NCI-H1092 treated with DMSO at 0.1 percent for 48 hours (cell line): ENCODE measurements around the gene SLCO1A2.
A peak's percentile ranks its signal among the peaks of the same experiment; 100 is the strongest.

ENCODE experiments used
- DNase-seq: peaks from one replicate; lab custom pipeline; 2025; lab: John Stamatoyannopoulos, UW

SLCO1A2 gene

GRCh38 chr12:21330682-21331253 lies 3.9 kb downstream of the SLCO1A2 start:
- no peak for DNase-seq

GRCh38 chr12:21328578-21328977 lies 6.1 kb downstream of the SLCO1A2 start:
- DNase-seq: no peak

DNA sequence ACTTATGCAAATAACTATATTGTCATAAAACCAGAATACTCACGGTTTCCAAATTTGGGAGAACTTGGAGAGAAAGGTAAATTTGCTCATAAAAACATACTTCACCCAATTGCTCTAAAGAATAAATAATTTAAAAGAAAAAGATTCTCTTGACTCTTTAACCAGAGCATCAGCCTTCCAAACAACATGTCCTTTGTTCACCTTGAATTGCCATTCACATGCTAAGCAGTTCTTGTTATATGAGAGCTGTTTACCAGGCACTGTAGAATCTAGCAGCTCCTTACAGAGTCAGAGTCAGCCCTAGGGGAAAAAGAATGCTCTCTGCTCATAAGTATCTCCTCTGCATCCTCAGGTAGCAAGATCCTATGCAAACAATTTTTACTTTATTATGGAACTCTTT lies 10.2 kb downstream of the SLCO1A2 start:
- DNase-seq: no peak

GRCh38 chr12:21323736-21324135 lies 11.0 kb downstream of the SLCO1A2 start:
- no peak for DNase-seq

DNA sequence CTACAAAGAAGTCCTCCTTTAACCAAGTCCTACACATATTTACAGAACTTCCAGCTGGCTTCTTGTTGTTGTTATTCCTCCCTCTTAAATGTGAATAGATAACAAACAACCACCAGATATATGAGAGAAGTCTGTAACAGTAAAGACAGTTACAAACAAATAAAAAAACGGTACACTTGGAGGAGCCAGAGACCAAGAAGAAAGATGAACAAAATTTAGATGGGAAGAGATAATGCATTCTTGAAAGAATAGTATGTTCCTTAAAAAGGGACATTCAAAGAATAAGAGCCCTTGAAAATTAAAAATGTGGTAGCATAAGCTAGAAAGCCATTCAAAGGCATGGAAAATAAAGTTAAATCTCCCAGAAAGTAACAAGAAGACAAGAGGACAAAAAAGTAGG lies 25.9 kb downstream of the SLCO1A2 start:
- DNase-seq: no peak

DNA sequence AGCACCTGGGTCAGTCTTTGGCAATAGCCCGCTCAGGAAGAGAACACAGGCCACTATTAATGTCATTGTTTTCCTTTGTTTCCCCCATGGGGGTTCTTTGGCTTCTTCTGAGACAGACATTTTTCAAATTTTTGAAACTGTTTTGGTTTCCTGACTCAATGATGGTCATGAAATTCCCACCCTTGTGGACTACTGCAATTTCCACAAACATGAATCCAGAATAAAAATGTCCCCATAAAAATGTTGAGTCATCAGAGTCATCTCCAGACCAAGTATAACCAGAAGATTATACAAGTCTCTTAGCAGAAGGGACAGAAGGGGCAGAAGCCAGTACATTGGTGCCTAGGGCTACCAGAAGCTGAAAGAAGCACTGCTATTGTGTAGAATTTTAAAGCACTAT lies 29.1 kb downstream of the SLCO1A2 start:
- DNase-seq: no peak

DNA sequence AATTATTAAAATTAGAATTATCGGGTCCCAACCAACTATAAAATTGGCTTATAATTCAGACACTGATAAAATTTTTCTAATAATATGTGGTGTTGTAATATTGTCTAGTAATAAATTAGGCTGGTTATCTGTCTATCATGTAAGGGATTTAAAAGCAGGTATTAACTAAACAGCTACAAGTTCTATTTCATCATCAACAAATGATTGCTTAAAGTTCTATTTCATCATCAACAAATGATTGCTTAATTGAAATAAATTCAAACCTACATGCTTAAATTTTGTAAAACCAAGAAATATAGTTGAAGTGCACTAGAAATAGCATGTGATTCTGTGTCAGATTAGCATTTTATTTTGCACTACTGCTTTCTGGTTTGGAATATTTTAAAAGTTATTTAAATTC lies 34.1 kb downstream of the SLCO1A2 start:
- no peak for DNase-seq

- DNase-seq: no peak
These were observed 37.8 kb downstream of the SLCO1A2 start for GRCh38 chr12:21296751-21297406.

- DNase-seq: no peak
These were observed 38.4 kb downstream of the SLCO1A2 start for GRCh38 chr12:21296348-21296747.

- DNase-seq: no peak
These were observed 40.5 kb downstream of the SLCO1A2 start for GRCh38 chr12:21294176-21294575.

DNA sequence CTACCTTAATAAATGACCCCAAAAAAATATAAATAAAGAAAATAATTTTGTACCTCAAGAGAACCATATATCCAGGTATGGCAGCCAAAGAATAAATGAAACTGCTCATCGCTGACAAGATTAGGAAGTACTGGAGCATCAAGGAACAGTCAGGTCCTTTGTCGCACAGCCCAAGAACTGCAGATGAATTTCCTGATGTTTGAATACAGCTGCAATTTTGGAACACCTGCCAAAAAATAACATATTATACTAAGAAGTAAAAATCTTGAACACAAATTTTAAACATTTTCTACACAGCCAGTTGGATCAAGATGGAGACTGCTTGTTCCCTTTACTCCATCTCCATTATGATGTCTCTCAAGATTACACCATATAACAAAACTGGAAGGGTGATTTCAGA lies 42.6 kb downstream of the SLCO1A2 start:
- DNase-seq: no peak

- DNase-seq: no peak
These were observed 45.0 kb downstream of the SLCO1A2 start for GRCh38 chr12:21289698-21290097.

DNA sequence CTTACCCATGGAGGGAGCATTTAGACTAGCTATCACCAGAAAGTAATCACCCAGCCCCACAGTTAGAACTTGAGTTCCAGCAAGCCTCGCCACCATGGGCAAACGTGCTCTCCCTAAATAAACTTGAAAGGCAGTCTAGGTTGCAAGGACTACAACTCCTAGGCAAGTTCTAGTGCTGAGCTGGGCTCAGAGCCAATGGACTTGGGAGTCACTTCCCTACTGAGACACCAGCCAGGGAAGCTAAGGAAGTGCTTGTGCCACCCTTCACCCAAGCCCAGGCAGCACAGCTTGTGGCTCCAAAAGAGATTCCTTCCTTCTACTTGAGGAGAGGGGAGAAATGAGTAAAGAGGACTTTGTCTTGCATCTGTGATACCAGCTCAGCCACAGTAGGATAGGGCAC lies 57.9 kb downstream of the SLCO1A2 start:
- no peak for DNase-seq

GRCh38 chr12:21265932-21266331 lies 68.8 kb downstream of the SLCO1A2 start:
- no peak for DNase-seq

- DNase-seq: no peak
These were observed 70.5 kb downstream of the SLCO1A2 start for GRCh38 chr12:21264232-21264631.

- DNase-seq: no peak
These were observed 77.5 kb downstream of the SLCO1A2 start for GRCh38 chr12:21257172-21257571.

DNA sequence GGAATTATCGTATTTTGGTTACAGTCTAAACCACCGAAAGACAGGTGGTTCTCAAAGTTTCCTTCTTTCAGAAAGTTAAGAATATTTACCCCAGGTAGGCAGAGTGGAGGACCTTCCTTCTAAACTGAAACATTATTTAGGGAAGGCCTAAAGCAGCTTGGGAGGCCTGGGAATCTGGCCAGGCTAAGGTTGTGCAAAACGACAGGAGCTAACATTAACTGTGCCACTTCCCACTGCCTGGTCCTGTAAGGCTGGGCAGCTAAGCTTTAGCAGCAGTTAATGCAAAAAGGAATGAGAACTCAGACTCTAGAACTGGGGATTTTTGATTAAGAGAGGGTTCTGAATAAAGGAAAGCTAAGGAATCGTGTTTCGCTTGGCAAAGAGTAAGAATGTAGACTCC lies 82.6 kb downstream of the SLCO1A2 start:
- DNase-seq: no peak

DNA sequence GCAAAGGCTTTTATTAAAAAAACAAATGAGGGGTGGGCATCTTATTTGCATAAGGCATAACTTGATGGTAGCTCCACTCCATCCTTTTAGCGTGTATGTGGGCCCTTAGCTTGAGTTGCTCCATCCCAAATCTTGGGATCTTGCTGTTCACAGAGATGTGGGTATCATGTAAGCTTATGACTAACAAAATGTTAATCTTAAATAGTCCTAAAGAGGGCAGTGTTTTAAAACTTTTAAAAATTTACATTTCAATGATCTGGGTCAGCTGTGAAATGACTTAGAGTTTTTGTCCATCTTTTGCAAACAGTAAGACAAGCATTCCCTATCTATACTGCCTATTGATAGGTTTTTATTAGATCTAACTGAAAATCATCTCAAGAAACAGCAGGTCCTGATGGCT lies 86.0 kb downstream of the SLCO1A2 start:
- peak; percentile 0 for DNase-seq

GRCh38 chr12:21239866-21240265 lies 94.9 kb downstream of the SLCO1A2 start:
- DNase-seq: no peak

GRCh38 chr12:21234395-21234794 lies 100.3 kb downstream of the SLCO1A2 start:
- DNase-seq: no peak

- peak; percentile 42 for DNase-seq
These were observed 110.8 kb downstream of the SLCO1A2 start for GRCh38 chr12:21223930-21224329.

DNA sequence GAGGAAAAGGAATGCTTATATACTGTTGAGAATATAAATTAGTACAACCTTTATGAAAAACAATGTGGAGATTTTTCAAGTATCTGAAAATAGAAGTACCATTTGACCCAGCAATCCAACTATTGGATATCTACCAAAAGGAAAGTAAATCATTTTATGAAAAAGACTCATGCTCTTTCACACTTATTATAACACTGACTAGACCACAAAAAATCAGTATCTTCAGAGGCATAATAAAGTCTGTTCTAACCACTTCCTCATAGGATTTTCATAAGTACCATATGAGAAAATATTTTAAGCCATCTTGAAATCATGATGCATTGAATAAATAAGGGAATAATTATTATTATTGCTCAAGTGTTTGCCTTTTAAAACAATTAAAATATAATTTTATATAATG lies 112.9 kb downstream of the SLCO1A2 start:
- no peak for DNase-seq

DNA sequence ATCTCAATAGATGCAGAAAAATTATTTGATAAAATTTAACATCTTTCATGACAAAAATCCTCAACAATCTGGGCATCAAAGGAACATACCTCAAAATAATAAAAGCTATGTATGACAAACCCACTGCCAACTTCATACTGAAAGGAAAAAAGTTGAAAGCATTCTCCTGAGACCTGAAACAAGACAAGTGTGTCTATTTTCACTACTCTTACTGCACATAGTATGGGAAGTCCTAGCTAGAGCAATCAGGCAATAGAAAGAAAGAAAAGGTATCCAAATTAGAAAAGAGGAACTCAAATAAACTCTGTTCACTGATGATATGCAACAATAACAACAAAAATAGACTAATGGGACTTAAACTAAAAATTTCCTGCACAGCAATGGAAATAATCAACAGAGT lies 113.6 kb downstream of the SLCO1A2 start:
- no peak for DNase-seq

- no peak for DNase-seq
These were observed 114.5 kb downstream of the SLCO1A2 start for GRCh38 chr12:21220266-21220665.
